Fibroblast of pulmonary artery (primary cell): Measurements from ENCODE around the gene MAGI1.

Experiments used
- DNase-seq: peaks from one replicate; pipeline ENCODE4 v3.0.0-alpha.2; 2010; ENCODE audit warnings: low read depth
- H3K4me3 ChIP-seq: replicated peaks from 2 replicates; pipeline ENCODE4 v1.5.1; 2011; ENCODE audit warnings: low read depth, mild to moderate bottlenecking, control low read depth, low read length, moderate library complexity
- CTCF ChIP-seq: IDR thresholded peaks from 2 replicates; pipeline ENCODE4 v1.5.1; 2011; ENCODE audit warnings: mild to moderate bottlenecking, control low read depth, low read length, inconsistent platforms; ENCODE audit errors: missing control alignments

MAGI1 gene

GRCh38 chr3:65402597-65402996, 636.1 kb downstream of the MAGI1 start:
- peak; percentile 60 for DNase-seq
- H3K4me3 ChIP-seq: no peak overlapping the region
- TF ChIP-seq CTCF: no peak

- DNase-seq: no peak
- H3K4me3 ChIP-seq: no peak overlapping the region
- TF ChIP-seq CTCF: no peak
Observed at GRCh38 chr3:65401359-65402305, 637.1 kb downstream of the MAGI1 start.

GRCh38 chr3:65400899-65401298, 637.8 kb downstream of the MAGI1 start:
- TF ChIP-seq CTCF: no peak
- no peak for DNase-seq
- H3K4me3 ChIP-seq: no peak overlapping the region

GRCh38 chr3:65398953-65399352, 639.8 kb downstream of the MAGI1 start:
- TF ChIP-seq CTCF: no peak
- no peak for DNase-seq
- H3K4me3 ChIP-seq: no peak overlapping the region

- DNase-seq: no peak
- no peak for TF ChIP-seq CTCF
Observed at GRCh38 chr3:65396078-65396477, 642.6 kb downstream of the MAGI1 start.

GRCh38 chr3:65391068-65391467, 647.6 kb downstream of the MAGI1 start:
- no peak for DNase-seq
- TF ChIP-seq CTCF: no peak
- no peak overlapping the region for H3K4me3 ChIP-seq

More at GRCh38 chr3:65396078-65396477, 642.6 kb downstream of the MAGI1 start:
- H3K4me3 ChIP-seq: no peak overlapping the region
